GM21529 (cell line): Measurements from ENCODE around the gene PRPF31.

Source experiments
- ATAC-seq: cut with Tn5 transposase; IDR thresholded peaks from one replicate; pipeline ENCODE4 v1.9.1; 2021; ENCODE audit not compliant: unreplicated experiment

The PRPF31 gene

GRCh38 chr19:54138489-54139256 lies 23.1 kb downstream of the PRPF31 start:
- no peak for ATAC-seq

- no peak for ATAC-seq
Measured at GRCh38 chr19:54141356-54141755, 25.8 kb downstream of the PRPF31 start.

DNA sequence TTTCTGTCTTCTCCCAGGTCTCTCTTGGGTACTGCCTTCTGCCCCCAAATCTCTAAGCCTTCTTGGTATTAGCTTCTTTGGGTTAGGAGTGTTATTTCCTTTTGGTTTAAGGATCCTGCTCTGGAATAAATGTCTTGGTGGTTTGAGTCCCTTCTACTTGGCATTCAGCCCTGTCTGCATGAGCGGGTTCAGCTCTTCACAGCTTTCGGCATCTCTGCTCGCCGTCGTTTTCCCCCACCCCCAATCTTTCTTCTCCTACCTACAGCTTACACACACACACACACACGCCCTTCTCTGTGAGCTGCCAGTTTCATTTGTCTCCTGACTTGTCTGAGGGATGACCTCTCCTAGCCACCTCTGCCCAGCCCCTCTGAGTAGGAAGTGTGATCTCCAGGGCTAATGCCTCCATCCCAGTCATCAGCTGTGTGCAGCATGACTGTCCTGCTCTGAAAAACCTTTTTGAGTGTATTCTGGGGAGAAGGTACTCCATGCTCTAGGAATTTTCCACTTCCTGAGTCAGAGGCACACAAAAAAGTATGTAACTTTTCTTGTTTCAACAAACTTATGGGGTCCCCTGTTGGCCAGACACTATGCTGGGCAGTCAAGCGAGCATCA lies 26.7 kb downstream of the PRPF31 start:
- no peak for ATAC-seq

- no peak for ATAC-seq
Measured at GRCh38 chr19:54145541-54146158, 30.1 kb downstream of the PRPF31 start.

DNA sequence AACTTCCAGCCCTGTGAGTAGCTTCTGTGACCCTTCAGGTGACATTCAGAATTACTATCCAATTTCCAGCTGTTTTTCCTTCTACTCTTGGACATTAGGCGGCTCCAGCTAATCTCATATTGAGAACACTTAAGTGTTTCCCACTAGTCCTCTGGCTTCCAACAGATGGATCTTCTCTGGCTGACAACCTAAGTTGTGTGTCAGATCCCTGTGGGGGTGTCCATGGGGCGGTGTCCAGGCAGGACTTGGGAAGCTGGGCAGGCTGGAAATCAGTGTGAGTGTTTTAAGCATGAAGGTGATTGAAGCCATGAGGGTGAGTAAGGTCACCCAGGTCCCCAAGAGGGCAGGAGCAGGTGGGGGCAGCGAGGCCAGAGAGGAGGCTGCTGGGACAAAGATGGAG lies 32.1 kb downstream of the PRPF31 start:
- no peak for ATAC-seq

DNA sequence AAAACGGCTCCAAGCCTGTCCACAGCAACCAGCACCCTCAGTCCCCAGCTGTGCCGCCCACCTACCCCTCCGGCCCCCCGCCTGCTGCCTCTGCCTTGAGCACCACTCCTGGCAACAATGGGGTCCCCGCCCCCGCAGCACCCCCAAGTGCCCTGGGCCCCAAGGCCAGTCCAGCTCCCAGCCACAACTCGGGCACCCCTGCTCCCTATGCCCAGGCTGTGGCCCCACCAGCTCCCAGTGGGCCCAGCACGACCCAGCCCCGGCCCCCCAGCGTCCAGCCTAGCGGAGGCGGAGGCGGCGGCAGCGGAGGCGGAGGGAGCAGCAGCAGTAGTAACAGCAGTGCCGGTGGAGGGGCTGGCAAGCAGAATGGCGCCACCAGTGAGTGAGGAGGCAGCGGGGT lies 32.6 kb downstream of the PRPF31 start:
- no peak for ATAC-seq

GRCh38 chr19:54149021-54149812 lies 33.7 kb downstream of the PRPF31 start:
- ATAC-seq, result no peak

DNA sequence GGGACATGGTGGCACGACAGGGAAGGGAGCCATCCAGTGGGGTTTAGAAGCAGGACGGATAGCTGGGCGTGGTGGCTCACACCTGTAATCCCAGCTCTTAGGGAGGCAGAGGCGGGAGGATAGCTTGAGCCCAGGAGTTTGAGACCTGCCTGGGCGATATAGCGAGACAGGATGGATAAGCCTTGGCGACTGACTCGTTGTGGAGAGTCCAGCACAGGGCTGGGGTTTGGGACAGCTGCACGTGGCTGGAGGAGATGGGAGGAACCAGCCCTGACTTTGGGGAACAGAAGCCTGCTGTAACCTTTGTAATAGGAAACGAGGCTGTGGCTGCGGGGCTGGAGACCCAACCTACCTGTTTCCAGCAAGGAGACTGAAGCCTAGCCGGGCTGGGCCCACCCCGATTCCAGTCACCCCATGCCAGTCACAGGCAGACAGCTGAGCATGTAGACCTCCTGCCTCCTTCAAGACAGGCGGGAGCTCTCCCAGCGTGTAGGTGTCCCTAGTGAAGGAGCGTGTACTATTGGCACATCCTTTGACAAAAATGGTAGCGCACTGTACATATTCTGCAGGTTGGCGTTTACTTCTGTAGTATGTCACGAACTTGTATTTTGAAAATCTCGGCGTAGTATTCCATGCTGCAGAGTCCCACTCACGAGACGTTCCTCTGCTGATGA lies 35.9 kb downstream of the PRPF31 start:
- no peak for ATAC-seq

- no peak for ATAC-seq
Measured at GRCh38 chr19:54152267-54152666, 36.7 kb downstream of the PRPF31 start.

GRCh38 chr19:54152878-54153524 lies 37.4 kb downstream of the PRPF31 start:
- no peak for ATAC-seq

DNA sequence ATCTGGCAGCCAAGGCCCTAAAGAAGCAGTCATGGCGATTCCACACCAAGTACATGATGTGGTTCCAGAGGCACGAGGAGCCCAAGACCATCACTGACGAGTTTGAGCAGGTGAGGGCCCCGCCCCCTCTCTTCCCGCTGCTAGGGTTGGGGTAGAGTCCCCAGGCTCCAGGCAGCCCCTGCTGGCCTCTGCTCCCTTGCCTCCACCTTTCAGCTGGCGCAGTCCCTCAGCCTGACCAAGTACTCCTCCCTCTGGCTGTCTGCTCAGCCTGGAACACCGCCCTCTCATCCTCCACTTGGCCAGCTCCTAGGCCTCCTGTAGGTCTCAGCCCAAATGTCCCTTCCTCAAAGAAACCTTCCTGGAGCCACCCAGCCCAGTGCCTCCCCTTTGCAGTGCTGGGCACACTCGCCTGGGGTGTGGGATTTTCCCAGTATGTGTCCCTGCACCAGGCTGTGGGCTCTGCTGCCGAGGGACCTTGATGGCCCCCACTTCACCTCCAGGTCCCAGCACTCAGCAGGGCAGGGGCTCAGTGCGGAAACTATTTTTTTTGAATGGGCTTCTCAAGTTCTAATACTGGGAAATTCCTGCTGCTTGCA lies 38.3 kb downstream of the PRPF31 start:
- ATAC-seq, result no peak

GRCh38 chr19:54154603-54155345 lies 39.2 kb downstream of the PRPF31 start:
- ATAC-seq, result no peak

DNA sequence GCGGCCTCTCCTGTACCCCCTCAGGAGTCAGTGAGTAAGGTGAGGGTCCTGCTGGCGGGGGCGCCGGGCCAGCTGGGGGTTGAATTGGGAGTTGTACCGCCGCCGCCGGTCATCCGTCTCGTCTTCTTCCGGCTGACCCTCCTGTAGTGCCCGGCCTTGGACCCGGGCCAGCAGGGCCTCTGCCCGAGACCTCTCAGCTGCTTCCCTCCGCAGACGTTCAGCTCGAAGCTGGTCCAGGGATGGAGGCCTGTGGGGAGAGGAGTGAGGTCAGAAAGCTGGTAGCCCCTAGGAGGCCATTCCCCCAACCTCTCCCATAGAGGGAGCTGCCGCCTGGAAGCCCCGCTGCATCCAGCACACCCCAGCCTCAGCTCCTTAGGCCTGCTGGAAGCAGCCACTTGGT lies 40.1 kb downstream of the PRPF31 start:
- ATAC-seq, result no peak

DNA sequence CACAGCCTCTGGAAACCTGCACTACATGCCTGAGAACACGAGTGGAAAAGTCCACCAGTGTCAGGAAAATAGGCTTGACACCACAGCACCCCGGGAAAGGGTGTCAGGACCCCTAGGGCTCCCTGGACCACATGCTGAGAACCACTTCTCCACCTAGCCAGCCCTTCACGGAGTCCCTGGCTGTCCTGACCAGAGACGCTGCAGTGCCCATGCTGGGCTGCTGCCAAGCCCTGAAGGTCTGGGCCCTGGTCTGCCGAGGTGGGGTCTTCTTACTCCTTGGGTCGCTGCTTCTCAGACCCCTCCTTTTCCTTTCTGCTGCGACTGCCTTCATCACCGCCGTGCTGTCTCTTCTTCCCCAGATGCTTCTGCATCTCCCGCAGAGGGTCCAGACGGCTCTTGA lies 40.9 kb downstream of the PRPF31 start:
- no peak for ATAC-seq

DNA sequence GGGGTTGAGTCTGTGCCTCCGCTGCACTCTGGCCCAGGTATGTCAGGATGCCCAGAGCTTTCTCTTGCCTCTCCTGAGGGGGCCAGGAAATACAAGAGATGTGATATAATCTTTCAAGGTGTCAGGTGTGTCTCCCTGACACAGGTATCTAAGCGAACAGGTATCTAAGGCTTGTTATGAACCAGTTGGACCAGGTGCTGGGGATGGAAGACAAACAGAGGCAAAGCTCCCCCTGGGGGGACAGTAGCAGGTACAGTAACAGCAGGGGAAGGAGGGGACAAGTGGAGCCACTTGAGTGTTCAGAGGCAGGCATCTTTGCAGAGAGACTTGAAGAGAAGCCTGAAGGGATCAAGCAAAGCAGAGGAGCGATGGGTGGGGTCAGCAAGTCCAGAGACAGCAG lies 41.4 kb downstream of the PRPF31 start:
- no peak for ATAC-seq

DNA sequence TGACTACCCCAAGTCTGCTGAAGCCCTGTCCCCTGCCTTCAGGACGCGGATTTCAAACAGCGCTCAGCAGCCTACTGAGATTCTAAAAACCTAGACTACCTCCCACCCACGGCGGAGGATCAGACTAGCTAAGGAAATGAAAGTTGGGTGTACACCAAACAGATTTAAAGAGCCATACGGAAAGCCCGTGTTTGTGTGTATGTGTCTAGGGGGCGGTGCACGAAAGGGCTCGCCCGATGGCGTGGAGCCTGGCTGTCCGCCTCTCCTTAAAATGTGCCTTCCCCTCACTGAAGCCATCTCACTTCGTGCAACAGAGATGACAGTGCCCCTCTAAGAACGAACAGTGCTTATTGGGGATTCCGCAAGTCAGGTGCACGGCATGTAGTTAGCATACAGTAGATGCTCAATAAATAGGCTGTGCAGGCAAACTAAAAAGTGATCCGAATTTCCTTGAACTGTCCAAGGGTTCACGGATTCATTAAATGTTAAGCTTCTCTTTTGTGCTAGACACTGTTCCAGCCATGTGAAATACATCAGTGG lies 43.3 kb downstream of the PRPF31 start:
- ATAC-seq, result no peak

DNA sequence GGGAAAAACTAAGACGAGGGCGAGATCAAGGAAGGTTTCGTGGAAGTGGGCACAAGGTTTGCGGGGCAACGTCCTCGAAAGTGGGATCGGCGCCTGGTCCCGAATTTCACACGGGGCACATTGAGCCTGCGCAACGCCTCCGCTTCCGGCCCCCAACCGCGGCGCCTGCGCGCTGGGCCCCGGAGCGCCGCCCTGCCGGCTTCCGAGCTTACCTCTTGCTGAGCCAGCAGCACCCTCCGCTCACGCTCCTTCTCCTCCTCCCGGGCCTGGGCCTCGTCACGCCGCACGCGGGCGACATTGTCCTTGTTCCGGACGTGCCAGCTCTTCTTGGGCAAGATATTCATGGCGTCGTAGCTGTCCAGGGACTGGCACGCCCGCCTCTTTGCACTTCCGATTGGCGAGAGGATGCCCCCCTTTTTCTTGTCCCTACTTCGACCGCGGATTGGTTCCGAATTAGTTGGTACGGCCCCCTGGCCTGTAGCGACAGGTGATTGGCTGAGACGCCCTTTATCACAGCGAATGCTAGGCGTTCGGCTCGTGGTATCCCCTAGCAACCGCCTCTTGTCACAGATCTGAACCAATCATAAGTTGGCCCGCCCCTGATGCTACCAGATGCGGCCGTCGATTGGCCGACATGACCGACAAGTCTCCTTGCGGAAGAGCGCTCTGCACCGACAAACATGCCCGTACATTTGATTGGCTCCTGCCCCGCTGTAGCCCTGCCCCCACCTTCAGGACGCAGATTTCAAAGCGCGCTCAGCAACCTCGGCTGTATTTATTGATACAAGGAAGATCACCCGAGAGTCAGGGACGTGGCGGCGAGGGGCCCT lies 44.0 kb downstream of the PRPF31 start, which contains the start of gene LENG1:
LENG1 (minus strand) TSS at position 370 of the 830 bp plus-strand sequence; CDS start at position 344, 26 bp downstream.
- ATAC-seq, result peak; percentile 91

DNA sequence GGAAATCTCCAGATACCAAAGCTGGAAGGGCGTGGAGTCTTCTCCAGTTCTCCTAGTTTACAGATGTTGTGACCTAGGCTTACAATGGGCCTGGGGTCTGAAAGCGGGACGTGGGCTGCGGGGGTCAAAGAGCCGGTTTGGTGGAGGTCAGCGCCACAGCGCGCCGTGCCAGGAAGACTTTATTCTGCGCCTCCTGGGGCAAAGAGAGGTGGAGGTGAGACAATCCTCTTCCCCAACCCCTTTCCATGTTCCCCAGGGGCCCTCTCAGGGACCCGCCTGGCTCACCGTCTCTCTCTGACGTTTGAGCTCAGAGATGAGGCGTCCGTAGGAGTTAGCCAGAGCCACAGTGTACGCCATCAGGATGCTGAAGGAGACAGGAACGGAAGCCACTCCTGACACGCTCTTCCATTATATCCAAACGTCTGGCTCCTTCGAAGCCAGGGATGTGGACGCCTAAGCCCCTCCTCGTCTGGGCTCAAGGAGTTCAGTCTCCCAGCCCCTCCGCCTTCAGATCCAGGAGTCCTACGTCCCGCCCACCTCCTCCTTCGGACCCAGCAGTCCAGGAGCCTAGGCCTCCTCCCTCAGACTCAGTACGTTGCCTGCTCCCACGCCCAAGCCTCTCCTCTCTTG lies 44.7 kb downstream of the PRPF31 start:
- no peak for ATAC-seq
